Keratinocyte (primary cell): ENCODE data around the gene PMEPA1. TPM values are rescaled to one million over a fixed set of nuclear protein-coding genes. Genes with fewer than 3 reads are reported as not detected.

ENCODE experiments used
- DNase-seq: peaks from one replicate; pipeline ENCODE4 v3.0.0-alpha.2; 2011; ENCODE audit warnings: low read depth, missing footprints, low spot score
- FAIRE-seq: peaks from 2 replicates; lab custom pipeline; 2011; peaks lifted over from hg19 to GRCh38; lab: Jason Lieb, UNC
- H2AFZ ChIP-seq: 2 replicates; pipeline ENCODE4 v1.6.0; 2012; ENCODE audit warnings: low read length, control low read depth, inconsistent platforms; ENCODE audit not compliant: control insufficient read depth
- H3K27ac ChIP-seq: 2 replicates; pipeline ENCODE4 v1.5.1; 2011; ENCODE audit warnings: low read length; ENCODE audit not compliant: control insufficient read depth, insufficient read depth
- H3K27me3 ChIP-seq: 3 replicates; pipeline ENCODE4 v1.6.0; 2011; ENCODE audit warnings: low read length; ENCODE audit not compliant: control insufficient read depth, insufficient read depth; ENCODE audit errors: extremely low read depth
- H3K36me3 ChIP-seq, 2 experiments: 2 replicates in 1 of 2; 3 replicates in 1 of 2; pipeline ENCODE4 v1.5.1; 2011; ENCODE audit warnings: low read length in 2 of 2, mild to moderate bottlenecking in 1 of 2; ENCODE audit not compliant: control insufficient read depth in 2 of 2, insufficient read depth in 2 of 2; ENCODE audit errors: extremely low read depth in 1 of 2
- H3K4me1 ChIP-seq: 3 replicates; pipeline ENCODE4 v1.5.1; 2011; ENCODE audit warnings: low read length; ENCODE audit not compliant: control insufficient read depth, insufficient read depth; ENCODE audit errors: extremely low read depth
- H3K4me2 ChIP-seq: 3 replicates; pipeline ENCODE4 v1.6.0; 2011; ENCODE audit warnings: low read depth, low read length; ENCODE audit not compliant: control insufficient read depth, insufficient read depth; ENCODE audit errors: extremely low read depth
- H3K4me3 ChIP-seq, 3 experiments: fragments of 200-600 bp in 1 of 3; sonication (generic) in 1 of 3; 2 replicates in 2 of 3; 3 replicates in 1 of 3; pipeline ENCODE4 v1.5.1; 2011 to 2016; ENCODE audit warnings: low read length in 3 of 3, mild to moderate bottlenecking in 3 of 3, control low read depth in 2 of 3, inconsistent platforms in 1 of 3, low read depth in 1 of 3, mixed read lengths in 1 of 3, mixed run types in 1 of 3, moderate library complexity in 1 of 3; ENCODE audit not compliant: control insufficient read depth in 2 of 3, insufficient read depth in 2 of 3; ENCODE audit errors: extremely low read depth in 1 of 3
- H3K79me2 ChIP-seq: 2 replicates; pipeline ENCODE4 v1.6.0; 2012; ENCODE audit warnings: low read length; ENCODE audit not compliant: control insufficient read depth, insufficient read depth
- H3K9ac ChIP-seq: 3 replicates; pipeline ENCODE4 v1.6.0; 2011; ENCODE audit warnings: low read length; ENCODE audit not compliant: control insufficient read depth, insufficient read depth; ENCODE audit errors: extremely low read depth
- H3K9me1 ChIP-seq: 3 replicates; pipeline ENCODE4 v1.6.0; 2011; ENCODE audit warnings: low read length; ENCODE audit not compliant: control insufficient read depth, insufficient read depth; ENCODE audit errors: extremely low read depth
- H3K9me3 ChIP-seq: 2 replicates; pipeline ENCODE4 v1.5.1; 2012; ENCODE audit warnings: low read depth, low read length; ENCODE audit not compliant: control insufficient read depth
- H4K20me1 ChIP-seq: 3 replicates; pipeline ENCODE4 v1.6.0; 2011; ENCODE audit warnings: low read length; ENCODE audit not compliant: control insufficient read depth, insufficient read depth; ENCODE audit errors: extremely low read depth
- EZH2 ChIP-seq: IDR thresholded peaks from one replicate; pipeline ENCODE4 v1.6.1; 2012; ENCODE audit warnings: inconsistent platforms, mild to moderate bottlenecking, low read length, moderate library complexity
- dilution Hi-C: fragments of 300-500 bp; cut with MboI; formaldehyde crosslinking; loops from one replicate; pipeline ENCODE4 v1.7.0; 2020; ENCODE audit warnings: low sequenced_read_pairs; ENCODE audit not compliant: extremely low pct_ligation_motif_present
- polyA plus RNA-seq, 5 experiments: library from polyadenylated mRNA; depleted of rRNA in 3 of 5; stranded (reverse) in 3 of 5; stranded (forward) in 1 of 5; unstranded in 1 of 5; fragments of >200 nt; gene quantifications; 1 replicate in 1 of 5; 2 replicates in 3 of 5; 3 replicates in 1 of 5; pipeline versions ENCODE4 v1.2.1 to v1.2.3, GENCODE V29; 2011 to 2012; ENCODE audit warnings: missing spikeins in 2 of 5, low read depth in 1 of 5, low replicate concordance in 1 of 5
- TF ChIP-seq, protein P1 (sequence below), 3 experiments: IDR thresholded peaks in 1 of 3; conservative IDR thresholded peaks in 1 of 3; optimal IDR thresholded peaks in 1 of 3; 2 replicates in 2 of 3; 3 replicates in 1 of 3; pipeline versions ENCODE3 to v1.5.1; 2011; ENCODE audit warnings: low read length in 3 of 3, mild to moderate bottlenecking in 3 of 3, moderate library complexity in 2 of 3, control low read depth in 1 of 3, inconsistent platforms in 1 of 3; ENCODE audit not compliant: insufficient read depth in 2 of 3; ENCODE audit errors: extremely low read depth in 1 of 3

PMEPA1 gene
- polyA plus RNA-seq, 1 donor (not counting 4 experiments of a cell fraction or from before 2014, with no cell fraction given) = 29.0 TPM

DNA sequence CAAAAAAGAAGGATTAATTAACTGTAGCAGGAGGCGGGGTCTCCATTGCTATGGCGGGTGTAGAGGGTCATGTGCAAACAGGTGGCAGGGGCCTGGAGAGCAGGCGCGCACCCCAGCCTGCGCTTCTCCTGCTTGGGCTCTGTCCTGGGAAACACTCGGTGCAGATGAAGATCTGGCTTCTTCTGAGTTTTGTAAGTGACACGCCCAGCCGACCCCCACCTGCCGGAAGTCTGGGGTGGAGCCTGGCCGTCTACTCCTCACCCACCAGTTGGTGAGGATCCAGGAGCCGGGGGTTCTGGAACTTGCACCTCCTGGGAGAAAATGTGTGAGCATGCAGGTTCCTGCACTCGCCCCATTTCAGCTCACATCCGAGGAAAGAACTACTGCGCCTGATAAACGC lies 19.3 kb downstream of the PMEPA1 start:
- no peak overlapping the region for H3K9ac ChIP-seq

DNA sequence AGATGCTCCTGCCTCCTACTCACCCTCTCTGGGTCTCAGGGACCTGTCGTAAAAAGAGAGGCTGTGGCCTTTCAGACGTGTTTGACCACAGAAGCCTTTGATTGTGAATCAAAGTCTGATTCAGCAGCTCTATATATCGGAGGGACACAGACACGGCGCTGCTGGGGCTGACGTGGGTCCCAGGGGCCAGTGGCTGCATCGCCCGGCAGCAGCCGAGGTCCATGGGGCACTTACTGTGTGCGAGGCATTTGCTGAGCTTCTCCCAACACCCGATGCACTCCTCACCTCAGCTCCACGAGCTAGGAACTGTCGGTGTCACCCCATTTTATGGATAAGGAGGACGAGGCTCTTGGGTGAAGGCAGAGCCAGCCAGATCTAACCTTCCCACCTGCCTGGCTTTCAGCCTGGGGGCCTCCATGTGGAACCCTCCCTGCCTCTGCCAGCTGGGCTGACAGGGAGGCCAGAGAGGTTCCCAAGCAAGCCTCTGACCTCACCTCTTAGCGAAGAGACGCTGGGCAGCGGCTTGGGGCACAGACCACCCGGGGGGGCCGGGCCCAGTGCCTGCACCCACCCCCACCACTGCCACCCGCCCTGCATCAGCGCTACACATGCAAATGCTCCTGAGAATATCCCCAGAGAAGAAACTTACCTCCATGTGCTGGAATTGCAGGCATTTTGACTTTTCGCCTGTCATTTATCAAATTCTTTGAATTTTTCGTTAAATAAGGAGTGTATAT lies 19.9 kb downstream of the PMEPA1 start:
- H3K27ac ChIP-seq = no peak overlapping the region
- H3K27me3 ChIP-seq = no peaks in the 10 kb centered on the region

More for the DNA sequence above, 19.3 kb downstream of the PMEPA1 start:
- Histone ChIP-seq H3K4me2 (no peak overlapping the region), H2AFZ (no peak overlapping the region), H3K36me3 (peaks cover 8 to 33% of the 10 kb centered on the region in 2 experiments), H3K4me3 (no peak overlapping the region), H3K79me2 (peaks cover 86% of the 10 kb centered on the region), H3K27ac (peak overlapping the region; percentile 8), H4K20me1 (no peaks in the 10 kb centered on the region), H3K9me1 (peaks cover 6% of the 10 kb centered on the region), H3K27me3 (no peaks in the 10 kb centered on the region), H3K9me3 (no peaks in the 10 kb centered on the region), H3K4me1 (peaks cover 100% of the 10 kb centered on the region)
- DNase-seq (no peak), FAIRE-seq (no peak)
- dilution Hi-C loops = no loop called here
- TF ChIP-seq, protein P1, sequence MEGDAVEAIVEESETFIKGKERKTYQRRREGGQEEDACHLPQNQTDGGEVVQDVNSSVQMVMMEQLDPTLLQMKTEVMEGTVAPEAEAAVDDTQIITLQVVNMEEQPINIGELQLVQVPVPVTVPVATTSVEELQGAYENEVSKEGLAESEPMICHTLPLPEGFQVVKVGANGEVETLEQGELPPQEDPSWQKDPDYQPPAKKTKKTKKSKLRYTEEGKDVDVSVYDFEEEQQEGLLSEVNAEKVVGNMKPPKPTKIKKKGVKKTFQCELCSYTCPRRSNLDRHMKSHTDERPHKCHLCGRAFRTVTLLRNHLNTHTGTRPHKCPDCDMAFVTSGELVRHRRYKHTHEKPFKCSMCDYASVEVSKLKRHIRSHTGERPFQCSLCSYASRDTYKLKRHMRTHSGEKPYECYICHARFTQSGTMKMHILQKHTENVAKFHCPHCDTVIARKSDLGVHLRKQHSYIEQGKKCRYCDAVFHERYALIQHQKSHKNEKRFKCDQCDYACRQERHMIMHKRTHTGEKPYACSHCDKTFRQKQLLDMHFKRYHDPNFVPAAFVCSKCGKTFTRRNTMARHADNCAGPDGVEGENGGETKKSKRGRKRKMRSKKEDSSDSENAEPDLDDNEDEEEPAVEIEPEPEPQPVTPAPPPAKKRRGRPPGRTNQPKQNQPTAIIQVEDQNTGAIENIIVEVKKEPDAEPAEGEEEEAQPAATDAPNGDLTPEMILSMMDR (optimal IDR thresholded peaks at IDR 0.05 in 1 of 3, IDR thresholded peaks at IDR 0.05 in 1 of 3, conservative IDR thresholded peaks at IDR 0.05 in 1 of 3; ENCODE audit: extremely low read depth in 1 of 3, insufficient read depth in 2 of 3, low read length in 3 of 3) = no peak
- TF ChIP-seq EZH2 = no peak

More for the DNA sequence above, 19.9 kb downstream of the PMEPA1 start:
- dilution Hi-C loops = no loop called here
- no peak overlapping the region for H3K4me3 ChIP-seq
- no peak overlapping the region for H2AFZ ChIP-seq
- peaks cover 100% of the 10 kb centered on the region for H3K4me1 ChIP-seq
- H3K9me3 ChIP-seq = no peaks in the 10 kb centered on the region
- FAIRE-seq (no peak), DNase-seq (no peak)
- no peaks in the 10 kb centered on the region for H4K20me1 ChIP-seq
- H3K9me1 ChIP-seq = peaks cover 6% of the 10 kb centered on the region
- no peak overlapping the region for H3K9ac ChIP-seq
- no peak overlapping the region for H3K4me2 ChIP-seq
- H3K36me3 ChIP-seq = peaks cover 9 to 33% of the 10 kb centered on the region in 2 experiments
- H3K79me2 ChIP-seq = peaks cover 91% of the 10 kb centered on the region
- TF ChIP-seq EZH2 = no peak
- TF ChIP-seq, protein P1 (optimal IDR thresholded peaks at IDR 0.05 in 1 of 3, IDR thresholded peaks at IDR 0.05 in 1 of 3, conservative IDR thresholded peaks at IDR 0.05 in 1 of 3; ENCODE audit: extremely low read depth in 1 of 3, insufficient read depth in 2 of 3, low read length in 3 of 3) = no peak
